GM20000 (cell line): ENCODE data around the gene SCAF4.

Source experiments
- DNase-seq: peaks from one replicate; pipeline ENCODE4 v3.0.0; 2012; ENCODE audit warnings: low spot score
- TF ChIP-seq, protein P1 (sequence below): IDR thresholded peaks from 2 replicates; pipeline ENCODE4 v1.5.1; 2012; ENCODE audit warnings: mild to moderate bottlenecking, control low read depth; ENCODE audit errors: extremely low read depth, missing control alignments

The SCAF4 gene

DNA sequence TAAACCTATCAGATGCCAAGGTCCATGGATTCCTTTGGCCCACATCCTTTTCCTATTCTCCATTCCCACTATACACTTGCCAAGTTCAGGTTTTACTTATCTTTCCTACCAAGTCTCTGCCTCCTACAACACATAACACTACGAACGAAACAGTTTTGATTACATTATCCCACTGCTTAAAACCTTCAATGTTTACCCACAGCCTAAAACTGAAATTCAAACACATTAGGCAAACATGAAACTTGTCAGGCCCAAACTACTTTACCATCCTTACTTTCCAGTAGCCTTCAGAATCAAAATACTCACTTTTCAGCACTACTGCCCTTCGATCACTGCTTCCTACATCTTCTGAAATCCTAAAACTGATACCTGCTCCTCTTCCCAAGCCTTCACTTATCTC, 3.0 kb downstream of the SCAF4 start:
- TF ChIP-seq, protein P1, sequence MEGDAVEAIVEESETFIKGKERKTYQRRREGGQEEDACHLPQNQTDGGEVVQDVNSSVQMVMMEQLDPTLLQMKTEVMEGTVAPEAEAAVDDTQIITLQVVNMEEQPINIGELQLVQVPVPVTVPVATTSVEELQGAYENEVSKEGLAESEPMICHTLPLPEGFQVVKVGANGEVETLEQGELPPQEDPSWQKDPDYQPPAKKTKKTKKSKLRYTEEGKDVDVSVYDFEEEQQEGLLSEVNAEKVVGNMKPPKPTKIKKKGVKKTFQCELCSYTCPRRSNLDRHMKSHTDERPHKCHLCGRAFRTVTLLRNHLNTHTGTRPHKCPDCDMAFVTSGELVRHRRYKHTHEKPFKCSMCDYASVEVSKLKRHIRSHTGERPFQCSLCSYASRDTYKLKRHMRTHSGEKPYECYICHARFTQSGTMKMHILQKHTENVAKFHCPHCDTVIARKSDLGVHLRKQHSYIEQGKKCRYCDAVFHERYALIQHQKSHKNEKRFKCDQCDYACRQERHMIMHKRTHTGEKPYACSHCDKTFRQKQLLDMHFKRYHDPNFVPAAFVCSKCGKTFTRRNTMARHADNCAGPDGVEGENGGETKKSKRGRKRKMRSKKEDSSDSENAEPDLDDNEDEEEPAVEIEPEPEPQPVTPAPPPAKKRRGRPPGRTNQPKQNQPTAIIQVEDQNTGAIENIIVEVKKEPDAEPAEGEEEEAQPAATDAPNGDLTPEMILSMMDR, result no peak
- DNase-seq, result no peak

DNA sequence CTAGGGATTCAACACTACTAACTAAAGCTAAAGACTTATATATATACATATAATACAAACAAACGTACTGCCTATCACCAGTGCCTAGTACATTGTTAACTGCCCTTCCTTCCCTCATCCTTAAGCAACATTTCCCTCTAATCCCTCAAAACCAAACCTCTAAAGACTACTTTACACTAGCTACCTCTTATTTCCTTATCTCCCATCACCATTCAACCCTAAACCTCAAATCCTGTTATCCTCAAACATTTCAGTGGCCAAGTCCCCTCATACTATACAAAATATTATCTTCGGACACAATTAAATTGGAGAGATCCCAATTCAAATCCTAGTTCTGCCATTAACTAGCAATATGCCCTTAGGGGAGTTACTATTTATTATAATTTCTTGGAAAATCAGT, 3.7 kb downstream of the SCAF4 start:
- TF ChIP-seq, protein P1, result no peak
- DNase-seq, result no peak

DNA sequence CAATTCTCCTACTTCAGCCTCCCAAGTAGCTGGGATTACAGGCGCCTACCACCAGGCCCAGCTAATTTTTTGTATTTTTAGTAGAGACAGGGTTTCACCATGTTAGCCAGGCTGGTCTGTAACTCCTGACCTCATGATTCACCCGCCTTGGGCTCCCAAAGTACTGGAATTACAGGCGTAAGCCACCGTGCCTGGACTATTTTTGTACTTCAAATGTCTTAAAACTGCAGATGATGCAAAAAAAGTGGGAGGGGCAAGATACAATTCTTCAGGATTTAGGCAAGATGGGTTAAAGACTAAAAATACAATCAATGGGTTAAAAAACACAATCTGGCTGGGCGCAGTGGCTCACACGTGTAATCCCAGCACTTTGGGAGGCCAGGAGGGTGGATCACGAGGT, 4.7 kb downstream of the SCAF4 start:
- DNase-seq, result no peak
- TF ChIP-seq, protein P1, result no peak

DNA sequence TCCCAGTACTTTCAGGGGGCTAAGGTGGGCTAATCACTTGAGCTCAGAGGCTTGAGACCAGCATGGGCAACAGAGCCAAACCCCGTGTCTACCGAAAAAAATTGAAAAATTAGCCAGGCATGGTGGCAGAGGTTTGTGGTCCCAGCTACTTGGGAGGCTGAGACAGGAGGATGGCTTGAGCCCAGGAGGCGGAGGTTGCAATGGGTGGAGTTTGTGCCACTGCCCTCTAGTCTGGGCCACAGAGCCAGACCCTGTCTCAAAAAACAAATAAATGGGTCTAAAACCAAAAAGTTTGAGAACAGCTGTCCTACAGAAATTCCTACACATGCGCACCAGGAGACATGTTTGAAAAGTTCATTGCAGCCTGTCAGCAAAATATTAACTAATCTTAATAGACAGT, 5.5 kb downstream of the SCAF4 start:
- DNase-seq, result no peak
- TF ChIP-seq, protein P1, result no peak

DNA sequence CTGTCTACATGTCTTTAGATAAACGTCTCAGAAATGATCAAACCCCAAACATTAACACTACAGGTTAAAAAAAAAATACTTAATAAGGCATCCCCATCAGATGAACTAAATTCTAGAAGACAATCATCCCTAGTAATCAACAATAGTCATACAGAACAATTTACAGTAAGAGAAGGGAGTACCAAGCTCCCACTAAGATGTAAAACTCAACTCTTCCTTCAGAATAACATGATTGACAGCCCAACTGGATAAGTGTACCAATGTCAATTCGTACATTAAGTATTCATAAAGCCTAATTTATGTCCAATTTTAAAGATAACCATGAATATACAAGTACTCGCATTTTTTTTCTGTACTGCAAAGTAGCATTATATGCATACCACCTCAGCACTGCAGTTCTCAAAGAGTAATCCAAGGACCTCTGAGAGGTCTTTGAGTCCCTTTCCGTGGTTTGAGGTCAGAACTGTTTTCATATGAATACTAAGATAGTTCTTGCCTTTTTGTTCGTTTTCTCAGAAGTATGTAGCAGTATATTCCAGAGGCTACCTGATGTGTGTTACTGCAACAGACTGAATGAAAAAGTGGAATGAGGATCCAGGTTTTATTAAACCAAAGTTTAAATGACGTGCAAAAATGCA, 6.6 kb downstream of the SCAF4 start:
- TF ChIP-seq, protein P1, result no peak
- DNase-seq, result no peak

DNA sequence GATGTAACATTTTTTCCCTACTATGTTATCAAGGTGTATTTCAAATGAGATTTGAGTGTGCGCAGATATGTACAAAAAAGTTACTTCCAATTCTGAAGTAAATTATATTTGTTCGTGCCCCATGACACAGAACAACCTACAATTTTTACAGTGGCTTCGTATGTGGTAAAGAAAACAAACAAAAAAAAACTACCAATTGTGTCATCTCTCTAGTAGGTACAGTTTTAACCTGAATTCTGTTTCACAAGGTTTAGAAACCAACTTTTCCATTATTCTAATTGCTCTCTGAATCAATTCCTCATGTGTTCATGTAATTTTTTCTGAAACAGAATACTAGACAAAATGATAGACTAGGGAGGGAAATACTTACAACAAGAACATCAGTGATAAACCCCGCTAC, 7.4 kb downstream of the SCAF4 start:
- TF ChIP-seq, protein P1, result no peak
- DNase-seq, result no peak

DNA sequence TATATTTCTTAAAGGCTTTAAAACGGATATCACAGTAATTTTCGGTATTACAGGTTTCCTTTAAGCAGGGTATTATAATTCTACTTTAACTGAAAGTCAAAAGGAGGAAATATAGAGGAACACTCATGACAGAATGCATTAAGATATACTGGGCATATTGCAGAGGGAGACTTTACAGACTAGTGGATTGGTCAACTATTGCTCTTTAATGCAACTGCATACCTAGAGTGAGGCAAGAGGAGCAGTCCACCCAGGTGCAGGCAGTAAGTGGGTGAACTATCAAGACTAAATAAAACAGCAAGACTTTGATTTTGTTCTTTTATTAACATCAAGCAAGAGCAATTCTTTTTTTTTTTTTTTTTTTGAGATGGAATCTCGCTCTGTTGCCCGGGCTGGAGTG, 10.5 kb downstream of the SCAF4 start:
- DNase-seq, result no peak
- TF ChIP-seq, protein P1, result no peak
